Left ventricle myocardium inferior (tissue), 1 donor: ENCODE data around the gene ZFP36. TPM values are rescaled to one million over a fixed set of nuclear protein-coding genes. Genes with fewer than 3 reads are reported as not detected.

Experiments
- DNase-seq: peaks from one replicate; pipeline ENCODE4 v3.0.0-alpha.2; 2020
- H3K27ac ChIP-seq: fragments of 200-600 bp; replicated peaks from 2 replicates; pipeline ENCODE4 v1.8.0; 2021
- H3K27me3 ChIP-seq: fragments of 200-600 bp; 2 replicates; pipeline ENCODE4 v1.8.0; 2021; ENCODE audit warnings: low read depth
- H3K36me3 ChIP-seq: fragments of 200-600 bp; 2 replicates; pipeline ENCODE4 v1.8.0; 2021
- H3K4me1 ChIP-seq: fragments of 200-600 bp; 2 replicates; pipeline ENCODE4 v1.8.0; 2021
- H3K4me3 ChIP-seq: fragments of 200-600 bp; 2 replicates; pipeline ENCODE4 v1.8.0; 2021; ENCODE audit warnings: mild to moderate bottlenecking, moderate library complexity
- H3K9me3 ChIP-seq: fragments of 200-600 bp; replicated peaks from 2 replicates; pipeline ENCODE4 v1.8.0; 2021
- CTCF ChIP-seq: fragments of 200-600 bp; IDR thresholded peaks from 2 replicates; pipeline ENCODE4 v1.8.0; 2021; ENCODE audit warnings: antibody characterized with exemption, mild to moderate bottlenecking, borderline replicate concordance
- intact Hi-C: fragments of 100-400 bp; cut with micrococcal nuclease; formaldehyde crosslinking; loops from one replicate; pipeline ENCODE4 v1.11.0; 2022
- total RNA-seq: library from RNA; stranded (reverse); fragmentation: NEBNext Ultra II Directional; extraction: Animal tissue kit (Norgen Biotek cat#: 25700); gene quantifications from one replicate; pipeline ENCODE4 v1.2.1, GENCODE V29; 2021
- donor health status: DM: no; HTN: yes; CAD: no; lungs with severe emphysema.

The ZFP36 gene
- total RNA-seq, 1 donor from 2014 or later: 34.8 TPM

DNA sequence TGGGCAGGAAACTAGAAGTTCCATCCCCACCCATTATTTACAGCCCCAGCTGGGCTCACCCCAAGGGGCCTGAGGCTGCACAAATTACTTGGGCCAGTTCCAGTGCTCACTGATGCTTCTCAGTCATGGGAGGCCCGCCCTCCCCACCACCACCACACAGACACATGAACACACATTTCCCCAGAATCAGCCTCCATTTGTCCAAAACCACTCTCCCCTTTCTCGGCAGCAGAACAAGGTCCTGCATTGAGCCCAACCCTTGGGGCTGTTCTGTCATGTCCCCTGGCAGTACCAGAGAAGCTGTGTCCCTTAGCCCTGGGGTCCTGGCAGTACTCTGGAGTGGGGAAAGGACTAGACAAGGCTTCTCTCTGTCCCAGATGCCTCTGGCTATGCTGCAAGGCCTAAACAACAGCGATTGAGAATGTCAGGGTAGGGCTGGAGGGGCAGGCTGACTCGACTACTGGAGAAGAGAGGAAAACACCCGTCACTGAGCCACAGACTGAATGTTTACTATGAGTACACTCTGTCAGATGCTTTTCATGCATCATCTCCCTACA, 42.7 kb upstream of the ZFP36 start:
- Histone ChIP-seq H3K27ac (peak overlapping the region; percentile 60), H3K27me3 (no peaks in the 10 kb centered on the region), H3K9me3 (no peaks in the 10 kb centered on the region), H3K36me3 (peaks cover 65% of the 10 kb centered on the region), H3K4me1 (peaks cover 34% of the 10 kb centered on the region), H3K4me3 (no peak overlapping the region)
- intact Hi-C loops: no loop called here
- DNase-seq: peak; percentile 51
- no peak for TF ChIP-seq CTCF

DNA sequence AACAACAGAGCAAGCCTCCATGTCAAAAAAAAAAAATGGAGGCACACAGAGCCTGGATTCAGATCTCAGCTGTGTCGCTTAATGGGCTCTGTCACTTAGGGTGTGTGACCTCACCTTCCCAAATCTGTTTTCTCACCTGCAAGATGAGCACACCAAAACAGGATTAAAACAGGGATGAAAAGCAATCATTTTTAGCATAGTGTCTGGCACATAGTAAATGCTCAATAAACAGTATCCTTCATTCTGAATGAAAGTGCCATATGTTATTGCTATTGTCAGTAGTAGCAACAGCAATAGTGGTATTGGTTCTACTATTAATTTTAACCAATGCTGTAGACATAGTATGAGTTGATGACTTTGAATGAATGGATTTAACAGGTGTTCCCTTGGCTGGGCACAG, 41.1 kb upstream of the ZFP36 start:
- TF ChIP-seq CTCF: no peak

DNA sequence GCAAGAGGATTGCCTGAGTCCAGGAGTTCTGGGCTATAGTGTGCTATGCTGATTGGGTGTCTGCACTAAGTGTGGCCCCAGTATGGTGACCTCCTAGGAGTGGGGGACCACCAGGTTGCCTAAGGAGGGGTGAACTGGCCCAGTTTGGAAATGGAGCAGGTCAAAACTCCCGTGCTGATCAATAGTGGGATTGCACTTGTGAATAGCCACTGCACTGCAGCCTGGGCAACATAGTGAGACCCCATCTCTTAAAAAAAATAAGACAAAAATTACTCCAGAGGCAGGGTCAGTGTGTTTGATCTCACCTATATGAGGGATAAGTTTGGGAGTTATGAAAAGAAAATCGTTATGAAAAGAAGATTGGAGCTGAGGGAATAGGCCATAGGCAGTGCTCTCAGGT, 37.4 kb upstream of the ZFP36 start:
- Histone ChIP-seq H3K4me1 (peaks cover 31% of the 10 kb centered on the region), H3K27me3 (no peaks in the 10 kb centered on the region), H3K27ac (no peak overlapping the region), H3K9me3 (no peaks in the 10 kb centered on the region), H3K4me3 (no peak overlapping the region), H3K36me3 (peaks cover 51% of the 10 kb centered on the region)
- no peak for DNase-seq
- no peak for TF ChIP-seq CTCF
- intact Hi-C loops: no loop called here

More for the DNA sequence above, 41.1 kb upstream of the ZFP36 start:
- Histone ChIP-seq H3K4me3 (no peak overlapping the region), H3K27me3 (no peaks in the 10 kb centered on the region), H3K9me3 (no peaks in the 10 kb centered on the region), H3K27ac (no peak overlapping the region), H3K36me3 (peaks cover 62% of the 10 kb centered on the region), H3K4me1 (peaks cover 34% of the 10 kb centered on the region)
- no peak for DNase-seq
- intact Hi-C loops: no loop called here

DNA sequence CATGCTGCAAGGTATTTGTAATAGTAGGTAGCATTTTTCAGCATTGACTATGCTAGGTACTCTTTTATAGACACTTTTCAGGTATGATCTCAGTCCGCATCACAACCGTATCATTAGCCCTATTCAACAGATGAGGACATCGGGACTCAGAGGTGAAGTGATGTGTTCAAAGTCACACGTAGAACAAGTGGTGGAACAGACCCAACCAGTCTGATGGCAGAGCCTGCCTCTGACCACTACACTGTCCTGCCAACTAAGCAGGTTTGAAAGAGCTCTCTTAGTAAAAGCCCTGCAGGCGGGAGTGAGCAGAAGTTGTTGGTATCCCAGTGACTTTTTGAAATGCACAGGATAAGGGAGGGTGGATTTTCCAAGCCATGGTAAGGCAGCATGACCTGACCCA, 35.9 kb upstream of the ZFP36 start:
- Histone ChIP-seq H3K4me1 (peaks cover 24% of the 10 kb centered on the region), H3K36me3 (peaks cover 57% of the 10 kb centered on the region), H3K27ac (peak overlapping the region; percentile 90), H3K27me3 (no peaks in the 10 kb centered on the region), H3K9me3 (no peaks in the 10 kb centered on the region), H3K4me3 (no peak overlapping the region)
- DNase-seq: no peak
- intact Hi-C loops: no loop called here
- no peak for TF ChIP-seq CTCF

DNA sequence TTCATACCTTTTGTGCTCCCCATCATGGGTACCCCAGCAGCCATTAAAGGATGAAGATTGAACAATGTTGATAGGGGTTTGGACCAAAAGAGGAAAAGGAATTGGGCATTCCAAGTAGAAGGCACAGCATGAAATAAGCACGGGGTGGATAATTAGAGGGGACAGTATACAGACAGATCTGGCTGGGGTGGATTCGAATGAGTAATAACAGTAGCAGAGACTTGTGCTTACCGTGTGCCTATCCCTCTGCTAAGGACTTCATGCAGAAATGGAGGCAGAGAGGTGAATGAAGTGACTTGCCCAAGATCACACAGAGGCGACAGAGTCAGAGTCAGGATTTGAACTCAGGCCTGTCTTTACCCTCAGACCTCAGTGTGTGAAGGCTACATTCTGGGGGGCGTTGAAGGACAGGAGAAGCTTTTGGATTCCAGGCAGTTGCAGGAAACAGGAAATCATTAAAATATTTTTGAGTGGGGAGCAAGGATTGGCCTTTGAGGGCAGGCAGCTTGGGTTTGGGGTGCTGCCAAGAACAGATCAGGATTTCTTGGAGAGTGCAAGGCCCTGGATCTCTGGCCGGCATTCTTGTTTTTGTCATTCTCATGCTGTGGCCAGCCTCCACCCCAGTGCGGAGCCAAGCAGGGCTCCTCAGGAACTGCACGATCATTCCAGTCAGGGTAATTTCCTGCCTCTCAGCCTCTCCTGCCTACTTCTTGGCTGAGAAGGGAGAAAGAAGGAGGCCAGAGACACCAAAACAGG, 34.4 kb upstream of the ZFP36 start:
- TF ChIP-seq CTCF: peak; percentile 9
- DNase-seq: peak; percentile 82
- peak overlapping the region; percentile 19 for H3K4me3 ChIP-seq
- no peaks in the 10 kb centered on the region for H3K9me3 ChIP-seq
- intact Hi-C loops: no loop called here
- peak overlapping the region; percentile 90 for H3K27ac ChIP-seq
- peaks cover 66% of the 10 kb centered on the region for H3K36me3 ChIP-seq
- no peaks in the 10 kb centered on the region for H3K27me3 ChIP-seq
- H3K4me1 ChIP-seq: peaks cover 24% of the 10 kb centered on the region
